GM18511 (cell line): ENCODE measurements around the gene LAGE3.

Experiments used
- ATAC-seq: cut with Tn5 transposase; IDR thresholded peaks from one replicate; pipeline ENCODE4 v1.9.1; 2021; ENCODE audit warnings: mild to moderate bottlenecking, moderate library complexity; ENCODE audit not compliant: unreplicated experiment

Gene LAGE3

GRCh38 chrX:154478728-154479622 lies at the start of gene LAGE3:
LAGE3 (minus strand) TSS chrX:154479281; CDS start chrX:154478915, 366 bp downstream.
- ATAC-seq = peak; percentile 86

- ATAC-seq = peak; percentile 79
Measured at GRCh38 chrX:154526901-154527675, 48.0 kb upstream of the LAGE3 start.

- no peak for ATAC-seq
Measured at GRCh38 chrX:154525606-154526490, 46.8 kb upstream of the LAGE3 start.

GRCh38 chrX:154519389-154519788 lies 40.3 kb upstream of the LAGE3 start:
- no peak for ATAC-seq

GRCh38 chrX:154517101-154517781 lies 38.2 kb upstream of the LAGE3 start:
- ATAC-seq = no peak

GRCh38 chrX:154516656-154517100 lies 37.6 kb upstream of the LAGE3 start:
- peak; percentile 7 for ATAC-seq

- ATAC-seq = peak; percentile 89
Measured at GRCh38 chrX:154515966-154516655, 37.0 kb upstream of the LAGE3 start, which contains the start of gene FAM3A. FAM3A (minus strand) TSS chrX:154516232; CDS start chrX:154515772, 460 bp downstream.

GRCh38 chrX:154515090-154515965 lies 36.2 kb upstream of the LAGE3 start:
- ATAC-seq = peak; percentile 33

GRCh38 chrX:154513716-154514115 lies 34.6 kb upstream of the LAGE3 start:
- no peak for ATAC-seq

GRCh38 chrX:154512879-154513553 lies 33.9 kb upstream of the LAGE3 start:
- no peak for ATAC-seq

GRCh38 chrX:154511761-154512160 lies 32.7 kb upstream of the LAGE3 start:
- no peak for ATAC-seq

- ATAC-seq = no peak
Measured at GRCh38 chrX:154509455-154509854, 30.4 kb upstream of the LAGE3 start.

GRCh38 chrX:154508384-154508745 lies 29.3 kb upstream of the LAGE3 start:
- ATAC-seq = no peak

GRCh38 chrX:154507673-154508383 lies 28.7 kb upstream of the LAGE3 start:
- ATAC-seq = no peak

GRCh38 chrX:154506483-154507332 lies 27.6 kb upstream of the LAGE3 start:
- no peak for ATAC-seq

GRCh38 chrX:154505734-154506133 lies 26.7 kb upstream of the LAGE3 start:
- ATAC-seq = no peak
